ENCODE measurements around the gene CDH23. TPM values are rescaled to one million over a fixed set of nuclear protein-coding genes. Genes with fewer than 3 reads are reported as not detected.

Gene CDH23
- total and polyA plus RNA-seq, 2 of the 8 experiments (the other 6 are each of a cell fraction or from before 2014, with no cell fraction given): 1.9 to 4.9 TPM

- Histone ChIP-seq H3K4me1 (replicated peaks in 1 of 4; ENCODE audit: control insufficient read depth in 3 of 4, insufficient read depth in 4 of 4, low read length in 3 of 4) (peaks cover 0 to 4% (median under 1%) of the 10 kb centered on the region in 4 experiments; a peak in 3 of 7 replicates), H2AFZ (ENCODE audit: low read length) (no peak overlapping the region), H4K5ac (ENCODE audit: insufficient read length, low read depth, low read length) (no peak overlapping the region), H4K20me1 (replicated peaks in 1 of 2; ENCODE audit: control insufficient read depth in 1 of 2, insufficient read depth in 2 of 2, low read length in 2 of 2) (peaks cover 0 to 2% of the 10 kb centered on the region in 2 experiments), H2AK5ac (ENCODE audit: low read depth, low read length) (no peak overlapping the region), H3K79me1 (ENCODE audit: low read depth, low read length) (no peaks in the 10 kb centered on the region), H3K4ac (replicated peaks; ENCODE audit: insufficient read length, low read depth, low read length) (no peak overlapping the region), H2BK15ac (ENCODE audit: low read length) (no peak overlapping the region), H3K4me2 (ENCODE audit: insufficient read depth in 1 of 2, low read depth in 2 of 2, low read length in 2 of 2) (no peak overlapping the region), H3K23ac (ENCODE audit: insufficient read length) (no peak overlapping the region), H3K9me3 (ENCODE audit: insufficient read depth in 2 of 2, low read depth in 1 of 2, low read length in 1 of 2) (no peaks in the 10 kb centered on the region), H3K18ac (ENCODE audit: extremely low read depth, low read length) (no peak overlapping the region), H3K14ac (ENCODE audit: insufficient read length) (no peak overlapping the region), H2BK120ac (replicated peaks; ENCODE audit: low read depth, low read length) (no peak overlapping the region), H4K91ac (replicated peaks; ENCODE audit: insufficient read length, low read length) (no peak overlapping the region), H3K27ac (ENCODE audit: low read depth, low read length) (no peak overlapping the region), H3K9ac (replicated peaks in 1 of 4; ENCODE audit: extremely low read depth in 1 of 4, low read depth in 3 of 4, low read length in 3 of 4) (no peak overlapping the region), H3K27me3 (replicated peaks in 1 of 4; ENCODE audit: control insufficient read depth in 3 of 4, extremely low read depth in 1 of 4, insufficient read depth in 3 of 4, low read length in 3 of 4) (peaks cover 3 to 21% (median 16%) of the 10 kb centered on the region in 4 experiments; a peak in 6 of 7 replicates), H3K56ac (replicated peaks; ENCODE audit: insufficient read length, low read depth, low read length) (no peak overlapping the region), H4K8ac (ENCODE audit: extremely low read depth, insufficient read depth, low read length) (no peak overlapping the region), H3K23me2 (ENCODE audit: low read depth, low read length) (no peaks in the 10 kb centered on the region; the same call in 1 of the 2 replicates), H2BK5ac (ENCODE audit: low read depth, low read length) (no peak overlapping the region), H3K4me3 (ENCODE audit: extremely low read depth in 1 of 4, insufficient read depth in 2 of 4, low read depth in 3 of 4, low read length in 4 of 4) (no peak overlapping the region), H3K36me3 (ENCODE audit: control insufficient read depth in 2 of 4, insufficient read depth in 4 of 4, low read length in 3 of 4) (no peaks in the 10 kb centered on the region), H3K79me2 (ENCODE audit: control insufficient read depth in 1 of 2, insufficient read depth in 2 of 2, low read length in 2 of 2) (no peaks in the 10 kb centered on the region), H2BK12ac (ENCODE audit: low read depth, low read length) (no peak overlapping the region), H2BK20ac (ENCODE audit: low read length) (no peak overlapping the region)
- POLR2A ChIA-PET (ENCODE audit: partially characterized antibody): no interaction called here
- no peak for DNase-seq (ENCODE audit: low read depth in 1 of 2, low spot score in 2 of 2)
- FAIRE-seq: no peak
- CTCF ChIA-PET (ENCODE audit: partially characterized antibody): interaction anchor here (0.8 to 3.1 kb wide), 5 partner anchors 12 to 127 kb away, joined by 3 to 24 read pairs (median 7); no protein-coding TSS in a partner anchor
- WGBS, 2 experiments (ENCODE audit: extremely low coverage in 1 of 2, insufficient coverage in 1 of 2, insufficient read length in 1 of 2, insufficient replicate concordance in 2 of 2, low coverage in 1 of 2, low lambda C conversion rate in 2 of 2, missing lambda C conversion rate in 1 of 2): 81% methylated on average over 5 of the region's 5 CpGs; no CpG with 5 or more reads in 1 of the 2 experiments
- TF ChIP-seq SIN3A (conservative IDR thresholded peaks at IDR 0.05 in 1 of 2, IDR thresholded peaks at IDR 0.05 in 1 of 2; ENCODE audit: low read depth in 1 of 2, low read length in 2 of 2) (no peak), TBP (IDR thresholded peaks at IDR 0.05; ENCODE audit: low read depth, low read length) (no peak), CHD1 (IDR thresholded peaks at IDR 0.05; ENCODE audit: low read depth, low read length) (no peak), KDM4A (IDR thresholded peaks at IDR 0.05; ENCODE audit: low read depth, low read length, severe bottlenecking) (no peak), ATF2 (IDR thresholded peaks at IDR 0.05; ENCODE audit: low read length) (no peak), KDM5A (IDR thresholded peaks at IDR 0.05; ENCODE audit: low read length) (no peak), SP1 (IDR thresholded peaks at IDR 0.05; ENCODE audit: low read depth, low read length) (no peak), BRCA1 (IDR thresholded peaks at IDR 0.05; ENCODE audit: low read depth, low read length) (no peak)
Observed at GRCh38 chr10:71769279-71769823, 372.6 kb downstream of the CDH23 start.
